ENCODE measurements around the gene ZNF616.
A peak's percentile ranks its signal among the peaks of the same experiment; 100 is the strongest.
"Not testable (repeated sequence)": the region's sequence is repeated elsewhere in the genome, so short reads cannot be mapped to it uniquely, and the experiment has no call there.

ZNF616 gene

DNA sequence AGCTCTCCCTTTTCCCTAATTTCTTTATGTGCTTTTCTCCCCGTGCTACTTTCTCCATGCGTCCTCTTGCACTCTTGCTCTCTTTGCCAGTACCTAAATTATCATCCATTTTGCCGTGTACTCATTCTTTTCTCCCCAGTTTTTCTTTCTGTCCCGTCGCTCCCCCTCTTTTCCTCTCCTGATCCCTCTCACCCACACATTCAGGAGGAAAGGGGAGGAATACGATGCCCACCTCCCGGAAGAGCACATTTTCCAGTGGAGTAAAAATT is 821 bp downstream of the ZNF616 start:
- Mint-ChIP-seq H3K36me3 (peaks cover 14% of the 10 kb centered on the region), H3K4me1 (ENCODE audit: low read depth) (peaks cover 33% of the 10 kb centered on the region), H3K9me3 (ENCODE audit: low read depth) (peaks cover 9% of the 10 kb centered on the region), H3K27me3 (no peaks in the 10 kb centered on the region), H3K4me3 (peak overlapping the region; percentile 99), H3K27ac (peak overlapping the region; percentile 94)

DNA sequence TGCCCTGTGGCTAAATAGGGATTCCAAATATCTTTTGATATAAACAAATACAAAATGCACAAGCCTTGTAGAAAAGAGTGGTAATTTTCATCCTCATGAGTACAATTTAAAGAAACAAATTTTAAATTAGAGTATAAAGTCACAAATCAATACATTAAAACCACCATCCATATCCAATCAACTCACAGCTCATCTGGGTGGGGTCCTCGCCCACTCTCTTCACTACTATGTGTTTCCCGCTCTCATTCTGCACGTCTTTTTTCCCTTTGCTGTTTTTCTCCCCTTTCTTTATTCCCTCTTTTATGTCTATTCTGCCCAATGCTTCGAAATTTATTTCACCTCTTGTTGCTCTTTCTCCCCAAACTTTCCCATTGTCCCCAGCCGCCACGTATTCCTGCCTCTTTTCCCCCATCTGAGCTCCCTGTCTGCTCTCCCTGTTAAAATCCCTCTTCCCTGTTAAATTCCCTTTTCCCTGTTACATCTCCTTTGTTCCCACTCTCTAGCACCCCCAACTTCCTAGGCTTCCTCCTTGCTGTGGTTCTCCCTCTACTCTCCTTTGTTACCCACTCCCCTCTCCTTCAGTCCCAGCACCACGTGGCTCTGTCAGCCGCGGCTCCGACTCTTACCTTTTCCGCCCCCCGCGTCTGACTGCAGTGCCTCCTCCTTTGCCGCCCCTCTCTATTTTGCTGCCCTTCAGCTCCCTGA is 1.3 kb downstream of the ZNF616 start:
- Mint-ChIP-seq H3K27me3 (no peaks in the 10 kb centered on the region), H3K4me1 (ENCODE audit: low read depth) (peaks cover 34% of the 10 kb centered on the region), H3K27ac (peak overlapping the region; percentile 94), H3K9me3 (ENCODE audit: low read depth) (peaks cover 9% of the 10 kb centered on the region), H3K36me3 (peaks cover 17% of the 10 kb centered on the region), H3K4me3 (peak overlapping the region; percentile 99)

DNA sequence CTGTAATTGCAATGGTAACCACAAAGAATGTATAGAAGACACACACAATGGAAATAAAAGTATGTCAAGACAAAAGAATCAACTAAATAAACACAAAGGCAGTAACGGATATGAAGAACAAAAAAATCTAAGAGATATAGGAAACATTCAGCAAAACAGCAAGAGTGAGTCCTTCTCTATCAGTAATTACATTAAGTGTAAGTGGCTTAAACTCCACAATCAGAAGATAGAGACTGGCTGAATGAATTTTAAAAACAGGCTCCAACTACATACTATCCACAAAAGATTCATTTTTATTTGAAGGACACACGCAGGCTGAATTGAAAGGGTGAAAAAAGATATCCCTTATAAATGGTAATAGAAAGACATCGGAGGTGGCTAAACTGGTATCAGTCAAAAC is 19.5 kb downstream of the ZNF616 start:
- Mint-ChIP-seq H3K36me3 (peaks cover 79% of the 10 kb centered on the region), H3K27me3 (no peaks in the 10 kb centered on the region), H3K9me3 (ENCODE audit: low read depth) (peaks cover 41% of the 10 kb centered on the region), H3K27ac (no peak overlapping the region), H3K4me1 (ENCODE audit: low read depth) (no peaks in the 10 kb centered on the region), H3K4me3 (no peak overlapping the region)

DNA sequence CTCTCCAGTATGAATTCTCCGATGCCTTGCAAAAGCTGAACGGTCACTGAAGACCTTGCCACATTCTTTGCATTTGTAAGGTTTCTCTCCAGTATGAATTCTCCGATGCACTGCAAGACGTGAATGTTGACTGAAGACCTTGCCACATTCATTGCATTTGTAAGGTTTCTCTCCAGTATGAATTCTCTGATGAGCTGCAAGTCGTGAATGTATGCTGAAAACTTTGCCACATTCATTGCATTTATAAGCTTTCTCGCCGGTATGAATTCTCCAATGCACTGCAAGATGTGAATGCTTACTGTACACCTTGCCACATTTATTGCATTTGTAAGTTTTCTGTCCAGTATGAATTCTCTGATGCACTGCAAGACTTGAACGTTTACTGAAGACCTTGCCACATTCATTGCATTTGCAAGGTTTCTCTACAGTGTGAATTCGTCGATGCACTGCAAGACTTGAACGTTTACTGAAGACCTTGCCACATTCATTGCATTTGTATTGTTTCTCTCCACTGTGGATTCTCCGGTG is 24.1 kb downstream of the ZNF616 start:
- peaks cover 52% of the 10 kb centered on the region for H3K9me3 Mint-ChIP-seq (ENCODE audit: low read depth)
- H3K4me3 Mint-ChIP-seq = no peak overlapping the region
- H3K4me1 Mint-ChIP-seq (ENCODE audit: low read depth) = no peaks in the 10 kb centered on the region
- H3K27ac Mint-ChIP-seq = no peak overlapping the region
- peaks cover 73% of the 10 kb centered on the region for H3K36me3 Mint-ChIP-seq
- H3K27me3 Mint-ChIP-seq = no peaks in the 10 kb centered on the region

DNA sequence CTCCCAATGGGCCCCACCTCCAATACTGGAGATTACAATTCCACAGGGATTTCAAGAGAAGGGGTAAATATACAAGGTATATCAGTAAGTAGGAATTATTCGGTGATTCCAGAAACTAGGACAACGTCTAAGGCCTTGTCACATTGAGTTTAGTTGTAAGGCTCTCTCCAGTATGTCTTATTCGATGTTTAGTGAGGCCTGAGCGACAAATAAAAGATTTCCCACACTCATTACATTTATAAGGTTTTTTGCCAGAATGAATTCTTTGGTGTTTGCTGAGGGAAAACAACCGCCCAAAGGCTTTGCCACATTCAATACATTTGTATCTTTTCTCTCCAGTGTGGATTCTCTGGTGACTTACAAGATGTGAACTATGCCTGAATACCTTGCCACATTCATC is 25.0 kb downstream of the ZNF616 start:
- Mint-ChIP-seq H3K36me3 (peaks cover 68% of the 10 kb centered on the region), H3K27me3 (no peaks in the 10 kb centered on the region), H3K4me1 (ENCODE audit: low read depth) (no peaks in the 10 kb centered on the region), H3K9me3 (ENCODE audit: low read depth) (peaks cover 47% of the 10 kb centered on the region), H3K27ac (no peak overlapping the region), H3K4me3 (no peak overlapping the region)

DNA sequence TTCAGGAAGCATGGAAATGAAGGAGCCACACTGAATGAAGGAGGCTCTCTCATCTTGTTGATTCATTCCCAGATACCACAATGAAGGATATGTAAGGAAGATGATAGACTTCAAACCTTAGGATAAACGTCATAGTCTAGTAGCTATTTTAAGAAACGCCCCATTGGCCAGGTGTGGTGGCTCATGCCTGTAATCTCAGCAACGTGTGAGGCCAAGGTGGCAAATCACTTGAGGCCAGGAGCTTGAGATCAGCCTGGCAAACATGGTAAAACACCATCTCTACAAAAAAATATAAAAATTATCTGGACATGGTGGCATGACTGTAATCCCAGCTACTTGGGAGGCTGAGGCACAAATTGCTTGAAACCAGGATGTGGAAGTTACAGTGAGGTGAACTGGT is 27.1 kb downstream of the ZNF616 start:
- peaks cover 36% of the 10 kb centered on the region for H3K9me3 Mint-ChIP-seq (ENCODE audit: low read depth)
- H3K4me1 Mint-ChIP-seq (ENCODE audit: low read depth) = no peaks in the 10 kb centered on the region
- H3K36me3 Mint-ChIP-seq = peaks cover 55% of the 10 kb centered on the region
- no peak overlapping the region for H3K4me3 Mint-ChIP-seq
- no peaks in the 10 kb centered on the region for H3K27me3 Mint-ChIP-seq
- H3K27ac Mint-ChIP-seq = no peak overlapping the region

DNA sequence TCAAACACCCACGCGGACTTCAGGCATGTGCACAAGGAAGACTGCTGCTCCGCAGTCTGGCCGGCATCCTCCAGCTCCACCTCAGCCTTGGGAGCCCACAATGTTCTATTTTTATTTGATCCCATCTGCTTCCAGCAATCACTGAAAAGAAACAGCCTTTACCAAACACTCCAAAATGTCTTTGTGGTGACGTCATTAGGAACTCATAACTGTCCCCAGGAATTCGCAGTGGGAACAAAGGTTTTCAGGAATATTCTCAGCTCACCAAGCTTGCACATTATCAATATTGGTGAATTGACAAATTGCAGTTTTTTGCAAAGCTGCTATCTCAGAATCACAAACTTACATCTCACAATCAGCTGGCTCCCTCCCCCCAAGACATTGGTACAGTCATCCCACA is 29.0 kb downstream of the ZNF616 start:
- Mint-ChIP-seq H3K36me3 (peaks cover 48% of the 10 kb centered on the region), H3K4me3 (peak overlapping the region; percentile 2), H3K9me3 (ENCODE audit: low read depth) (peaks cover 28% of the 10 kb centered on the region), H3K4me1 (ENCODE audit: low read depth) (no peaks in the 10 kb centered on the region), H3K27me3 (no peaks in the 10 kb centered on the region), H3K27ac (no peak overlapping the region)

DNA sequence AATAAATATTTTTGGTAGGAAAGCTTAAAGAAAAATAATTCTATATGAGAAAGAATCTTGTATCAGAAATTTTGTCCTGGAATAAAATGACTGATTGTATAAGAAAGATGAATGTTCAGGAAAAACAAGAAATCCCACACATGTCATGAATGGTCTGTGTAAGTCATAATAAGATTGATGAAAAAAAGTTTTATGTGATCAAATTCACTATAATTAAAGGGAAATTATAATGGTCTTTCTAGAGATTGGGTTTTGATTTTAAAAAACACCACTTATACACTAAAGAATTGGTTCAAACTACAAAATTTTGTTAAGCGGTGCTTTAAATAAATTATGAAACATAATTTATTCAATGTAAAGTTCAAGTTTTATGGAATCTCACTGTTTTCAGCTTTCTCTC is 37.0 kb downstream of the ZNF616 start:
- no peak overlapping the region for H3K27ac Mint-ChIP-seq
- H3K9me3 Mint-ChIP-seq (ENCODE audit: low read depth) = peaks cover 5% of the 10 kb centered on the region
- no peak overlapping the region for H3K4me3 Mint-ChIP-seq
- H3K27me3 Mint-ChIP-seq = no peaks in the 10 kb centered on the region
- H3K4me1 Mint-ChIP-seq (ENCODE audit: low read depth) = no peaks in the 10 kb centered on the region
- peaks cover 15% of the 10 kb centered on the region for H3K36me3 Mint-ChIP-seq

DNA sequence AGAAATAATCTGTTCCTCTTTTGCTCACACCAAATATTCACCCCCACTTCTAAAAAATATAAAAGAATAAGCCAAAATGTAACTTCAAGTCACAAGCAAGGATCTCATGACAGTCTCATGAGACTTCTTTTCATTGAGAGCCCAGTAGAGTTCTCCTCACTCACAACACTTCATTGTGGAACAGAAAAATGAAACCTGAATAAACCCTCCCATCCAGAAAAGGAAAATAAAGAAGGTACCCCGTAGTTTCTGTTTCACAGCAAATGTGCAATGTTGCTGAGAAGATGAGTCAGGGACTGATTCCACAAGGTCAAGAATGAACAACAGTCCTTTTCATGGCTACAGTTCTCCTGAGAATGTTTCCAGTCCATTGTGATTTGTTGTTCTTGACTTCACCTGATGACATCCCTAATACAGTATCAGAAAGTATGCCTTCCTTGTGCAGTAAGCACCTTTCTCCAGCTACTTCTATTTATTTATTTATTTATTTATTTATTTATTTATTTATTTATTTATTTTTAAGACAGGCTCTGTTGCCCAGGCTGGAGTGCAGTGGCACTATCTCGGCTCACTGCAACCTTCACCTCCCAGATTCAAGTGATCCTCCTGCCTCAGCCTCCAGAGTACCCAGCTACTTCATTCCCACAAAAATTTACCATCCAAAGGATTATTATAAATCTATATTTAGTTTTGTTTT is 37.7 kb downstream of the ZNF616 start:
- Mint-ChIP-seq H3K27me3 (no peaks in the 10 kb centered on the region), H3K9me3 (ENCODE audit: low read depth) (no peaks in the 10 kb centered on the region), H3K36me3 (peaks cover 11% of the 10 kb centered on the region), H3K27ac (no peak overlapping the region), H3K4me3 (no peak overlapping the region), H3K4me1 (ENCODE audit: low read depth) (no peaks in the 10 kb centered on the region)

DNA sequence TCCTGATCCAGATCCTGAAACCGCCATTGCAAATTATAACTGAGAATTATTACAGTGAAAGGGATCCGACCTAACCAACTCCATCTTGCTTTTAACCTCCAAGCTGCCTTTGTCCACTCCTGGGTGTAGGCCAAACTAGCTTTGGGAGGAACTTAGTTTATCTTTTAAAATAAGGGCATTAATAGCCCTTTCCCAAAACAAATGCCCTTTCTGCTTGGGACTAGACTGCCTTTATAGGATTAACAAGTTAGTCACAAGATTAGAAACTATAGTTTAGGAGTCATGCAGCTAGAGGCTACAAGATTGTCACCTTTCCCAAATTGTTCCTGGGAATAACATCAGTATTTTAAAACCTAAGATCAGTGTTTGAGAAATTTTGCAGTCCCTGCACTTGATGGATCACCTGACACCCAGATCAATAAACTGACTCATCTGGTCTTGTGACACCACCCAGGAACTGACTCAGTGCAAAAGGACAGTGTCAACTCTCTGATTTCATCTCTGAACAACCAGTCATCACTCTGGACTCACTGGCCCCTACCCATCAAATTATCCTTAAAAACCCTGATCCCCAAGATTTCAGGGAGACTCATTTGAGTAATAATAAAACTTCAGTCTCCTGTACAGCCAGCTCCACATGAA is 40.1 kb downstream of the ZNF616 start:
- Mint-ChIP-seq H3K27me3 (no peaks in the 10 kb centered on the region), H3K4me3 (no peak overlapping the region), H3K4me1 (ENCODE audit: low read depth) (peaks cover 7% of the 10 kb centered on the region), H3K27ac (no peak overlapping the region), H3K36me3 (peaks cover 9% of the 10 kb centered on the region), H3K9me3 (ENCODE audit: low read depth) (no peaks in the 10 kb centered on the region)

DNA sequence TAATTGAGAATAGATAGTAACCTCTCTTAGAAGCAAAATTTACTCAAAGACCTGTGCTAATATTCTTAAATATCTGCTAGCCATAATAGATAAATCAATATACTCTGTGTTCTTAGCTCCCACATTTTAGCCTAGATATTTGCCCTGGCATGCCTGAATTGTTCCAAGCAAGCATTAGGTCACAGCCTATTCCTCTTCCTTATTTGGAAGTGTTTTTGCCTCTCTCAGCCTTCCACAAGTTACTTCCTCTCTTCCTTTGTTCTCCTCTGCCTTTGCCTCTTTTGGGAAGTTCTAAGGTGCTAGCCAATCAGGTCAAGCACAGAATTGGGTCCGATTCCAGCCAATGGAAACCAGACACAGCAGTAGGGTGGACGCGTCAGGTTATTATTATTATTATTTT is 43.3 kb downstream of the ZNF616 start:
- Mint-ChIP-seq H3K4me3 (peak overlapping the region; percentile 98), H3K4me1 (ENCODE audit: low read depth) (peaks cover 26% of the 10 kb centered on the region), H3K36me3 (peaks cover 27% of the 10 kb centered on the region)
- not testable (repeated sequence) for H3K9me3 Mint-ChIP-seq (ENCODE audit: low read depth); H3K27me3 Mint-ChIP-seq; H3K27ac Mint-ChIP-seq

DNA sequence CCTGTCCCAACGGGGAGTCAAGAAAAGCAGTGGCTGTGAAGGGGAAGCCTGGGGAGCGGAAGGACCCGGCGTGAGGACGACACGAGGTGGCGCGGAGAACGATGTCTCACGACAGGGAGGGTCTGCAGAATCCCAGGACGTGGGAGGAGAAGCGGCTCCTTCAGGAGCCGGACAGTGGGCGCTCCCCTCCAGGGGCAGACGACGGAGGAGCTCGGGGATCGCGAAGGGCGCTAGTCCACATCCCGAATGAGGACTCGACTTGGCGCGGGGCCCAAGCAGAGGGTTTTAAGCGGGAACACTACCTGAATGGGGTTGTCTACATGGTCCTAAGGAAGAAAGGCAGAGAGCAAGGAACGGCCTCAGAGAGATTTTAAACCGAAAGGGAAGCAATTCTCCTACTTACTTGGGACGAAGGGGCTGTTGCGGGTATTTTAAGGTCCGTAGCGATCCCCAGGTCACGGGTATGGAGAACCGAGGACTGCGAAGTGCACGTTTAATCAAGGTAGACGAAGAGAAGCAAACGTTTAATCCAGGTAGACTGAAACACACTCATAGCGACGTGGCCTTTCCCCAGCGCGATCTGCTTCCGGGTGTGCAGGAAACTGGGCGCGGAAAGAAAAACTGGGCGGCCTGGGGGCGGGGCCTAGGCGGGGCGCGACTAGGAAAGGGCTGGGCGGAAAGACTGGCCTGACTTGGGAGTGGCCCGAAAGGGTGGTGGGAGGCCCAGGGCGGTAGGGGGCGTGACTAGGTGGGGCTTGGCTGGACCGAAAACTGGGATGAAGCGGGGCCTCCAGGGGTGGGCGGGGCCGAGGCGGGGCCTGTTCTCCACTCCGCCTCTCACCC is 44.3 kb downstream of the ZNF616 start, which contains the start of gene ZNF841:
ZNF841 (minus strand) TSS at position 594 of the 843 bp plus-strand sequence. CDS start 10,964 bp downstream, outside the sequence.
- H3K27ac Mint-ChIP-seq = peak within 1 kb of the TSS; percentile 98
- H3K36me3 Mint-ChIP-seq = peaks cover 37% of the 10 kb centered on the region
- H3K9me3 Mint-ChIP-seq (ENCODE audit: low read depth) = peaks cover 4% of the 10 kb centered on the region
- H3K4me1 Mint-ChIP-seq (ENCODE audit: low read depth) = peaks cover 33% of the 10 kb centered on the region
- H3K27me3 Mint-ChIP-seq = no peaks in the 10 kb centered on the region
- peak within 1 kb of the TSS; percentile 98 for H3K4me3 Mint-ChIP-seq

DNA sequence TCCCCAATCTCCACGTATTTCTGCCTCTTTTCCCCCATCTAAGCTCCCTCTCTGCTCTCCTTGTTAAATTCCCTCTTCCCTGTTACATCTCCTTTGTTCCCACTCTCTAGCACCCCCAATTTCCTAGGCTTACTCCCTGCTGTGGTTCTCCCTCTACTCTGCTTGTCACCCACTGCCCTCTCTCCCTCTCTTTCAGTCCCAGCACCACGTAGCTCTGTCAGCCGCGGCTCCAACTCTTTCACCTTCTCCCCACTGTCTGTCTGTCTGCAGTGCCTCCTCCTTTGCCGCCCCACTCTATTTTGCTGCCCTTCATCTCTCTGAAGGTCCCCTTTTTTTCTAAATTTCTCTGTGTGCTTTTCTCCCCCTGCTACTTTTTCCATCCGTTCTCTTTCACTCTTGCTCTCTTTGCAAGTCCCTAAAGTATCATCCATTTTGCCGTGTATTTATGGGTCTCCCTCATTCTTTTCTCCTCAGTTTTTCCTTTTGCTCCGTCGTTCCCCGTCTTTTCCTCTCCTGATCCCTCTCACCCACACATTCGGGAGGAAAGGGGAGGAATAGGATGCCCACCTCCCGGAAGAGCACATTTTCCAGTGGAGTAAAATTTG is 45.1 kb downstream of the ZNF616 start:
- H3K4me1 Mint-ChIP-seq (ENCODE audit: low read depth) = peaks cover 33% of the 10 kb centered on the region
- H3K9me3 Mint-ChIP-seq (ENCODE audit: low read depth) = peaks cover 9% of the 10 kb centered on the region

DNA sequence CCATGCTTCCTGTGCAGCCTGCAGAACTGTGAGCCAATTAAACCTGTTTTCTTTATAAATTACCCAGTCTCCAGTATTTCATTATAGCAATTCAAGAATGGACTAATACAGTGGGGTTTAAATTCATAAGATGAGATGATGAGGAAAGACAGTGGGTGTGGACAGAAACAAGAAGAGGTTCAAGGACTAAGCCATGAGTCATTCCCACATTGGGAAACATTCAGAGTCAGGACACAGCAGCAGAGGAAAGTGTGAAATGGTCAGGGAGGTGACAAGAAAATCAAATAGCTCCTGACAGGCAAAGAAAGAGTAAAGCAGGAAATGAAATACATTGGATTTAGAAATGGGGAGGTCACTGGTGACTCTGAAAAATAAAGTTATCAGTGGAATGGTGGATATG is 53.3 kb downstream of the ZNF616 start:
- peaks cover 35% of the 10 kb centered on the region for H3K9me3 Mint-ChIP-seq (ENCODE audit: low read depth)
- peaks cover 7% of the 10 kb centered on the region for H3K4me1 Mint-ChIP-seq (ENCODE audit: low read depth)
- no peak overlapping the region for H3K4me3 Mint-ChIP-seq
- H3K27me3 Mint-ChIP-seq = no peaks in the 10 kb centered on the region
- H3K36me3 Mint-ChIP-seq = peaks cover 86% of the 10 kb centered on the region
- no peak overlapping the region for H3K27ac Mint-ChIP-seq

More for the DNA sequence above, 45.1 kb downstream of the ZNF616 start:
- Mint-ChIP-seq H3K36me3 (peaks cover 44% of the 10 kb centered on the region), H3K27me3 (no peaks in the 10 kb centered on the region), H3K27ac (peak overlapping the region; percentile 98), H3K4me3 (peak overlapping the region; percentile 98)
